NCI-H1436 treated with DMSO at 0.1 percent for 48 hours (cell line): ENCODE results near the gene ZXDC.

Experiments used
- DNase-seq: peaks from one replicate; lab custom pipeline; 2025; lab: John Stamatoyannopoulos, UW

The ZXDC gene

DNA sequence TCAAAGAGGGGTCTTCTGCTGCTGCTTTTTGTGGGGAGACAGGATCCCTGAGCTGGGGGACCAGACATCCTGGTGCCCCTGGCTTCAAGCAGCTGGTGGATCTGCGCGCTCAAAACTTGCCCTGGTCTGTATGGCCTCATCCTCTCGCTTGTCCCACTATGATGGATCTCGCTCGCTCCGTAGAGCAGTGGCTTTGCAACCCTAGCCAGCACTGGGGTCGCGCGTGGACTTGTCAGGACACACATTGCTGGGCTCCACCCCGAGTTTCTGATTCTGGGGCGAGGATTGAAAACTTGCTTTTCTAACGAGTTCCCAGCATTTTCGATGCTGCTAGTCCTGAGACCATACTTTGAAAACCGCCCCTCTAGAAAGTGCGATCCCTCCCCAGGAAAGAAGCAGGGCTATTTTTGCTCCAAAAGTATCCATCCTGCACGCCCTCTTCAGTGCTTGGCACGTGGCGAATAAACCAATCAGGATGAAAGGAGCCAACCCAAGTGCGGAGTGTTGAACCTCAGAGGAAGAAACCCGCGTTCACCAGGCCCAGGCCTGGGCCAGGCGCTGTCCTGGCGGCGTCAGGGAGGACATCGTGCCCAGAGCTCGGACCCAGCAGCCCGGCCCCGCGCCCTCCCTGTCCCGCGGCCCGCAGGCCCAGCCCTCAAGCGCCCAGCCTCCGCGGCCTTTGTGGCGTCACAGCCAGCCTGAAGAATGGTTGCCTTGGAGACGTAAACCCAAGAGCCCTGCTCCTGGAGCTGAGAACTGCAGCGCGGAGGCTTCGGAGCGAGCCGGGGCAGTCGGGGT, 81.3 kb downstream of the ZXDC start, which contains the start of gene CFAP100:
CFAP100 (plus strand) TSS at position 731 of the 798 bp plus-strand sequence. CDS start 1,092 bp downstream, outside the sequence.
- no peak for DNase-seq

DNA sequence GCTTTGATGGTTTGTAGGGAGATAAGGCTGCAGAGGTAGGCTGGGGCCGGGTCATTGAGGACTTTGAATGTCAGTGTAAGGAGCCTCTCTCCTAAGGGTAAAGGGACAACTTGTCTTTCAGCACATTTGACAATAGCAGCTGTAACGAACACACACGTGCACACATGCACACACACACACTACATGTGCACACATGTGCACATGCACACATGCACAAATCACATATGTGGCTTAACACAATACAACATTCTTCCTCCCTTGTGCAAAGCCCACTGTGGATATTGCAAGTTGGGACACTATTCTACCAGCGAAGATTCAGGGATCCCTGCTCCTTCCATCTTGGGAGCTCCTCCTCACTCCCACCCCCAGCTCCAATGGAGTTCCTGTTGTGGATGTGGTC, 82.1 kb downstream of the ZXDC start:
- no peak for DNase-seq

DNA sequence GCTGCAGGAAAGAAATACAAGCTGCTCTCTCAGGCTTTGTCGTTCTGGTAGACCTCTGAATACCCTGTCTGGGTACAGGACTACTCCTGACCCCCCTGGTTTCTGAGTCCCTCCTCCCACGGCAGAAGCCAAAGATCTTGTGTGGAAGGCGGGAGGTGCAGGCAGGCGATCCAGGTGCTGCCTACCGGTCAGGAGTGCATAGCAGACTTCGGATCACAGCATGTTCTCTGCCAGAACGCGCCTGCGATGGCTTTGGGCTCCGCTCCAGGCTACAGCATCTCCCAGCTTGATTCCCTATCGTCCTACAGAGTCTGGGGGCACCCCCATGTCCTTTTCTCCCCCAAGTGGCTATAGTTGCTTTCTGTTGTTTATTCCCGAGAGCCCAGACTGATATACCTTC, 83.4 kb downstream of the ZXDC start:
- DNase-seq = no peak

DNA sequence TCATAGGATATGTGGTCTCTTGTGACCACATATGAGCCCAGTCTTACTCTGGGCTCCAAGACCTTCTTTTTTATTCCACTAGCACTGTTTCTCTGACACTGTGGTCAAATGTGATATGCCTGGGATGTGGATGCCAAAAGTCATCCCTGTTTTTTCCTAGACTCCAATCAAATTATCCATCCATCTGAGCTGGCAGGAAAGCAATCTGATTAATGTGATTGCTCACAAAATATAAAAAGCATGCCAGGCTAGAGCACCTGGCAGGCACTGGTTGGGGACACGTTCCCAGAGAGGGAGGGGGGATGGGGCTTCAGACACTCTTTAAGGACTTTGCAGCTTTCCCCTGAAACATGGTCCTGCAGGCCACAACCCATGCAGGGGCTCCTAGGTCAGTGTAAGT, 84.1 kb downstream of the ZXDC start:
- DNase-seq = no peak

DNA sequence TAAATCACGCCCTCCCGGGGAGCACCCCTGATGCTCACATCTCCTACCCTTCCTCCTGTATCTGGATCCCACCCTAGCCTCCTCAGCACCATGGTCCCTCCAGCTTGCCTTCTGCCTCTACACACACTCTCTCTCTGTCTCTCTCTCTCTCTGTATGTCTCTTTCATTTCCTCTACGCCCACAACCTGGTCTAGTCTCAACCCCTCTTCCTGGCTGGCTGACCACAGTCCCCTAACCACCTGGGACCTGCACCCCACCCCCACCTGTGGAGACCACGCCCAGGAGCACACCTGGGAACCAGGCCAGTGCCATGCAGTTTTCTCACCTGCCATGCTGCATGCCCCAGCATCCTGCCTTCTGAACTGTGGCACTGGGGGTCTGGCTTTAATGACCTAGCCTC, 84.9 kb downstream of the ZXDC start:
- DNase-seq = no peak

DNA sequence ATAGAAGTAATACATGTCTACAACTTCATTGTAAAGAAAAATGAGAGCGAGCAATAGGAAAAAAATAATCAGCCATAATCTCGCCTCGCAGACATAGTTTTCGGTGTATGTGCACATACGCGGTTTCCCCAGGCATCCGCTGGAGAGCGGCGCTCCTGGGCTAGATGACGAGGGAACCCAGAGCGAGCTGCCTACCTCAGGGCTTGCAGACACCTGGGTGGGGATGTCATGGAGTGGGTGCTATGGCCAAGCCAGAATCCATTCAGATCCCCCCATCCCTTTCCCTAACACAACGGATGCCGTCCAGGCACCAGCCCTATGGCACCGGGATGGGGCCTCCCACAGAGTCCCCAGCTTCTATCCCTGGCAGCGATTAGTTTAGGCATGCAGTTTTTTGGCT, 85.5 kb downstream of the ZXDC start:
- DNase-seq = no peak

DNA sequence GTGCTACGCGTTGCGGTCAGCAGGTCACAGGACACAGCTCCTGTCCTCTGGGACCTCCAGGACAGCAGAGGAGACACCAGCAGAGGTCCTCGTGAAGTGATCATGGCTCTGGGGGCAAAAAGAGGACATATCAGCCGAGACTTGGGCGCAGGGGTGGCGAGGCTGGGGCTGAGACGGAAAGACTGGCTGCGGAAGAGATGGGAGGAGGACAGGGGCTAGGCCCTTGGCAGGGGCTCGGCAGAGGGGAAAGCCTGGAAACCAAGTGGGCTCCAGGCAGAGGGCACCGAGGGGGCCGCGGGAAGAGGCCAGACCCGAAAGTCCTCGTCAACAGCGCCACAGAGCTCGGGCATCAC, 85.9 kb downstream of the ZXDC start:
- no peak for DNase-seq

DNA sequence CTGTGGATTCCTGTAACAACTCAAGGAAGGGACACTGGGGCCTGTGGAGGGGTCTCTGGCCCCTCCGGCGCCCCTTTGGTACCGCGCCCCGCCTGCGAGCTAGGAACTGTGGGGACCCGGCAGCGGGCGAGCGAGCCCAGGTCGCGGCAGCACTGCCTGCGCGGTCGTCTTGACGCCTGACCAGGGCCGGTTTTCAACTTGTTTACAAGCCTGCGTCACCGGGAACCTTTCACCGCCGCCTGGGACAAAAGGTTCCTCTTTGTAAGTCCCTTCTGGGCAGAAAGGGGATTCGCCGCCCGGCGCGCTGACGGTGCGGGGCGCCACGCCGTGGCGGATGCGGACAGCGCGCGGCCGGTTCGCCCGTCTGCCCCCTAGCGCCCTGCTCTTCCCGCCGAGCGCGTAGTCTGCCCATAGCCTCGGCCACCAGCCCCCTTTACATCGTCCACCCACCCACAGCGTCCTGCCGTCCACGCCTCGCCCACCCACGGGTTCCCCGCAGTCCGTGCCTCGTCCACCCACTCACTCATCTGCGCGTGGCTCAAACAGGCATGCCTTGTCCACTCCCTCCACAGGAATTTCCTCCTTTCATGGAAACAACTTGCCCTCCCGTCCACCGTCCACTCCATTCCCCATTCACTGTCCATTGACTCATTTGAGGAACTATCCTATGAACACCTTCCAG, 86.4 kb downstream of the ZXDC start:
- DNase-seq = no peak
